GM19099 (cell line): Measurements from ENCODE around the gene MMRN2.

Experiments
- POLR2A ChIP-seq: IDR thresholded peaks from 3 replicates; pipeline ENCODE4 v1.6.1; 2011; ENCODE audit warnings: low read depth; ENCODE audit not compliant: insufficient read length; ENCODE audit errors: extremely low read depth

MMRN2 gene

GRCh38 chr10:86970162-86970981 is 13.0 kb upstream of the MMRN2 start:
- no peak for TF ChIP-seq POLR2A

DNA sequence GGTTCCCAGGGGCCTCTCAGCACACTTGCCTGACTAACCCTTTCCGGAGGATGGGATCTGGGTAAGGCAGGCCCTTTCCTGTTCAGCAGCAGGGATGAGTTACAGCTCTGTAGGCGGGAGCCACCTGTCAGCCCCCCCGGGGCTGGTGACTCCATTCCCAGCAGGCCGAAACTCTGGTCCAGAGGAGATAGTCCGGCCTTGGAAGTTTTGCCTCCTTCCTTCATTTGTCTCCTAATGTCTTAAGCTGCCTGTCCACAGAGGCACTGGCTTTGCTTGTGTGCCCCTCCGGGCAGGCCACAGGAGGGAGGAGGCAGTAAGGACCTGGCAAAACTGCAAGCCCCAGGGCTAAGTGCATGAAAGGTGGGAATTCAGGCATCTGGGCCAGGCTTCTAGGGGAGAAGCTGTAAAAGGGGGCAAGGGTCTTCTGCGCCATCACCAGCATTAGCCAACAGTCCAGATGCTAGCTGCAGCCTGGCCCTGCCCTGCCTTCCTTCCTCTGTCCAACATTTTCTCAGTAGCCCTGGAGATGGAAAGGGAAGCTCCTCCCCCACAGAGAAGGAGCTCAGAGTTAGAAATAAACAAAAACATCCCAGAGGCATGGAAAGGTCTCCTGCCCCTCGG is 12.1 kb upstream of the MMRN2 start:
- TF ChIP-seq POLR2A: no peak

DNA sequence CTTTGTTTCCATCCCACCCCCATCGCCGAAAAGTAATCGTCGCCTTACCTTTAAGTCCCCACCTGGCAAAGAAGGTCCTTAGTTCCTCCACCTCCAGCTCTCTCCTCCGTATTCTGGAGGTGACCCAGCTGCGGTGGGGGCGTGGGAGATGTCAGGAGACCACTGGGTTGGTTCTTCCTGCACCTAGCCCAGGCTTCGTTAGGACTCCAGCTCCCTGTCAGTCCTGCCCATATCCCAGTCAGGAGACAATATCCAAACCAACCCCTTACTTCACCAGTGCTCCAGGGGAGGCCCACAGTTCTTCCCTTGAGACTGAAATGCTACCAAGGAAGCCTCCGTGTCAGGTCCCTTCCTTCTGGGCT is 11.6 kb upstream of the MMRN2 start:
- no peak for TF ChIP-seq POLR2A

- TF ChIP-seq POLR2A: no peak
Measured at GRCh38 chr10:86968271-86968993, 11.0 kb upstream of the MMRN2 start, which contains the start of gene ADIRF. TSS of gene ADIRF (plus strand) at chr10:86968482. CDS start at chr10:86968545, 63 bp downstream.

DNA sequence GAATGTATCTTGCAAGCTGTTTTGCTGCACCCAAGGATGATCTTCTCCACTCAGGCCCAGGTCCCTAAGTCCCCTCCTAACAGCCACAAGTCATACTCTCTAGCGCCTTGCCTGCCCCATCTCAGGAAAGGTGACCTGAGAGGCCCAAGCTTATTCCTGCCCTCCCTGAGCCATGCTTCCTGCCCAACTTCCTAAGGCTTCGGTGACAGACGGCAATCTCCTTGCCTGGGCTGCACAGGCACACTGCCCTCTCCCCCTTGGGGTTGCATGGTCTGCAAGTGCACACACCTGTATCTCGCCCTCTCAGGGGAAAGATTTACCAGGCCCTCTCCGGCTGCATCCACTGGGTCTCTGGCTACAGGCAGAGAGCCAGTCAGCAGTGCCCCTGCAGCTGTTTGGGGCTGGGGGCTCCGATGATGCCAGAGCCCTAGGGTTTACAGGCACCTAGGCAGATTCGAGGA is 10.1 kb upstream of the MMRN2 start:
- TF ChIP-seq POLR2A: no peak

DNA sequence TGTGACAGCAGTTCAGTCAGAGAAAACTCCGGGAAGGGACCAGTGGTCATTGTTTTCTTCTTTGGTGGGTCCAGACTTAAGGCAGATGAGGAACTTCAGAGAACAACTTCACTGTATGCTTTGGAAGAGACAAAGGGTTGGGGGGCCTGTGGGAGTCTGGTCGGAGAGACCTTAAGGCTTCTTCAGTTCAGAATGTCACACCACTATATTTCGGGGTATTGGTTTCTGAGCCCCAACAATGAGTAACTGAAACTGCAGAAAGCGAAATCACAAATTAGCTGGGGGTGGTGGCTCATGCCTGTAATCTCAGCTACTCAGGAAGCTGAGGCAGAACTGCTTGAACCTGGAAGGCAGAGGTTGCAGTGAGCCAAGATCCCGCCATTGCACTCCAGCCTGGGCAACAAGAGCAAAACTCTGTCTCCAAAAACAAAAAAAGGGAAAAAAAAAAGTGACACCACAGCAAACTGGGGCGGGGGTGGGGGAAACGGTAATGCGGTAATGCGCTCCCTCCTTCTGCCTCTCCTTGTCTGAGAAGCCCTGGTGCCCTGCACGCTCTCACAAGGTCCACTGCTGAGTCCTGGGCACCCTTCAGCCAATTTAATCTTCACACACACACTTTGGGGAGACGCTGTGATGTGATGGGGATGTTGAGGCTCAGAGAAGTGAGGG is 8.7 kb upstream of the MMRN2 start:
- peak; percentile 55 for TF ChIP-seq POLR2A

- TF ChIP-seq POLR2A: no peak
Measured at GRCh38 chr10:86964847-86965190, 7.4 kb upstream of the MMRN2 start.

DNA sequence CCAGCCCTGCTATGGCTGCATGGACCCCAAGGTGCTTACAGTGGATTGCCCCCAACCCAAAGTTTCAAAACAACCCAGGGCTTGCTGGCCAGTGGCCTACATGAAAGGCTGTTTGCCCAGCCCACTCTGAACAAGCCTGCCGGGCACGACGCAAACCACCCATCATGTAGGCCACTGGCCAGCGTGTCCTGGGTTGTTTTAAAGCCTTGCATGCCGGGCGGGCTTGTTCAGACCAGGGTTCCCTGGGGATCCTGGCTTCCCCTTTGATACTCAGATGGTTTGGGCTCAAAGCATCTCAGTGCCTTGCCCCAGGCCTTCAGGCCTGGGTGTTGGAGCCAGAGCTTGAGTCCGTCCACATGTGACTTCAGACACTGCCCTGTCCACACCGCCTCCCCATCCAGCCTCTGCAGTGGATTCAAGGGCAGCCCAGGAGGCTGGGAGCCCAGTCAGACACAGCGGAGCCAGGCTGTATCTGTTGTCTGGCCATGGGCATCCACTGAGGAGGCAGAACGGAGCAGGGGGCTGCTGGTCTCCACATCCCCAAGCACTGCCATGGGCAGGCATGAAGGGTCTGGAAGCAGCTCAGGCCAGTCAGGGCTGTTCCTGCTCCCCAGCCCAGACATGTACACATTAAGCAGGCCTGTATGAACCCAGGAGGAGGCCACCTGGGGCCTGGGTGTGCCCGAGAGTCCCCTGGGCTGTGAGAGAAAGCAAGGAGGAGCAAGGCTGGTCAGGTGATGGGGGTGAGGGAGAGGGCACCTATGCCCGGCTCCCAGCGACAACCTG is 6.8 kb upstream of the MMRN2 start:
- TF ChIP-seq POLR2A: no peak

GRCh38 chr10:86963341-86963919 is 6.0 kb upstream of the MMRN2 start:
- TF ChIP-seq POLR2A: no peak

GRCh38 chr10:86962981-86963310 is 5.5 kb upstream of the MMRN2 start:
- no peak for TF ChIP-seq POLR2A

- no peak for TF ChIP-seq POLR2A
Measured at GRCh38 chr10:86962136-86962980, 4.9 kb upstream of the MMRN2 start.

DNA sequence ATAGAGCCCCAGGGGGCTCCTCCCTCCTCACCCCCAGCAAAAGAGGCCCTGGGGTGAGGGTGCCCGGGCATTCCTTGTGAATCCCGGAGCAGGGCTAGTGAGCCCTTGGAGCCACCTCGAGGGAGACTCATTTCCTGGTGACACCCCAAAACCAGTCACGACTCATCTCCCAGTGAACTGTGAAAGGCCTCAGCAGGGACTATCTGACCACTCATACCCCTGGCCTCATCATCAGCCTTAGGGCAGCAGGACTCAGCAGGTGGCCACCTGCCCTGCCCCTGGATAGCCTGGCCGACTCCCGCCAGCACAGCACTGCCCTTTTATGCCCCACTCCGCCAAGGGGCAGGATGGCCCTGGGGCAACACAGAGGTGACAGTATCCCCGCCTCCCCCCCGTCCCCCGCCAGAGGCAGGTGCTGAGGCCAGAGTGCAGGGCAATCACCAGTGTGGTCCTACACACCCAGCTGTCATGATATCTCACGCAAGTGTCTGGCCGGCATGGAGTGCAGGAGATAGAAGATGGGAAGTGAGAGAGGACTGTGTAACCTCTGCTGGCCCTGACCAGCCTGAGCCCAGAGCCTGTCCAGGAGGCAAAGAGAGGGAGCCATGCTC is 4.2 kb upstream of the MMRN2 start:
- TF ChIP-seq POLR2A: no peak

GRCh38 chr10:86960863-86961434 is 3.5 kb upstream of the MMRN2 start:
- TF ChIP-seq POLR2A: no peak
